ENCODE results near the gene NUP205. TPM values are rescaled to one million over a fixed set of nuclear protein-coding genes. Genes with fewer than 3 reads are reported as not detected.

NUP205 gene
- total RNA-seq, 1 experiment from 2014 or later = 171 TPM

DNA sequence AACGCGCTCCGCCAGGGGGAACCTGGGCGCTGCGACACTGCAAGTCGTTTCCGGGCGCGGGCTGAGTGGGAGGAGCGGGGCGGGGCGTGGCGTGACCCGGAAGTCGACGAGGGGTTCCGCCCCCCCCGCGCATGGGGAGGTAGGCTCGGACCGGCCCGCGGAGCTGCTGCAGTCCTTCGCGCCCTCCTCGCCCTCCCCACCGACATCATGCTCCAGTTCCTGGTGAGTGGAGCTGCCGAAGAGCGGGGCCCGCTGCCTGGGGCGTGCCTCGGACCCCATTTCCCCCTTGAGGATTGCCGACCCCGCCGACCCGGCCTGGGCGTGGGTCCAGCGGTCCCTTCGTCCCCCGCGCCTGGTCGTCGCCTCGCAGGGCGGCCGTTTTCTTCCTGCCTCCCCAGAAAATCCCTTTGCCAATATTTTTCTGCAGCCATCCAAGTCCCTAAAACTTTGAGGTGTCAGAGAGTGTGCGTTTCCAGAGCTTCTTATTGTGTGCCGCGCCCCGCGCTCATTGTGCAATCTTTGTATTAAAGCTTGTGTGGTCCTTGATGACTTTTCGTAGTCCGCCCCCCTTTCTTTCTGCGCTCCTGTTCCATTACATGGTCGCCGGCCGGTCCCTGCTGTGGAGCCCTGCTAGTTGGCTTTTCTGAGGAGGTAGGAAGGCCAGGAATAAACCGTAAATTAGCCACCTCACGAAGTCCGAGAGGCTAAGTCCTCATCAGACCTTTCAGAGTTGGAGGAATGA is 104.8 kb downstream of the NUP205 start, which contains the start of gene STMP1 (continued):
- TF ChIP-seq, protein P1, sequence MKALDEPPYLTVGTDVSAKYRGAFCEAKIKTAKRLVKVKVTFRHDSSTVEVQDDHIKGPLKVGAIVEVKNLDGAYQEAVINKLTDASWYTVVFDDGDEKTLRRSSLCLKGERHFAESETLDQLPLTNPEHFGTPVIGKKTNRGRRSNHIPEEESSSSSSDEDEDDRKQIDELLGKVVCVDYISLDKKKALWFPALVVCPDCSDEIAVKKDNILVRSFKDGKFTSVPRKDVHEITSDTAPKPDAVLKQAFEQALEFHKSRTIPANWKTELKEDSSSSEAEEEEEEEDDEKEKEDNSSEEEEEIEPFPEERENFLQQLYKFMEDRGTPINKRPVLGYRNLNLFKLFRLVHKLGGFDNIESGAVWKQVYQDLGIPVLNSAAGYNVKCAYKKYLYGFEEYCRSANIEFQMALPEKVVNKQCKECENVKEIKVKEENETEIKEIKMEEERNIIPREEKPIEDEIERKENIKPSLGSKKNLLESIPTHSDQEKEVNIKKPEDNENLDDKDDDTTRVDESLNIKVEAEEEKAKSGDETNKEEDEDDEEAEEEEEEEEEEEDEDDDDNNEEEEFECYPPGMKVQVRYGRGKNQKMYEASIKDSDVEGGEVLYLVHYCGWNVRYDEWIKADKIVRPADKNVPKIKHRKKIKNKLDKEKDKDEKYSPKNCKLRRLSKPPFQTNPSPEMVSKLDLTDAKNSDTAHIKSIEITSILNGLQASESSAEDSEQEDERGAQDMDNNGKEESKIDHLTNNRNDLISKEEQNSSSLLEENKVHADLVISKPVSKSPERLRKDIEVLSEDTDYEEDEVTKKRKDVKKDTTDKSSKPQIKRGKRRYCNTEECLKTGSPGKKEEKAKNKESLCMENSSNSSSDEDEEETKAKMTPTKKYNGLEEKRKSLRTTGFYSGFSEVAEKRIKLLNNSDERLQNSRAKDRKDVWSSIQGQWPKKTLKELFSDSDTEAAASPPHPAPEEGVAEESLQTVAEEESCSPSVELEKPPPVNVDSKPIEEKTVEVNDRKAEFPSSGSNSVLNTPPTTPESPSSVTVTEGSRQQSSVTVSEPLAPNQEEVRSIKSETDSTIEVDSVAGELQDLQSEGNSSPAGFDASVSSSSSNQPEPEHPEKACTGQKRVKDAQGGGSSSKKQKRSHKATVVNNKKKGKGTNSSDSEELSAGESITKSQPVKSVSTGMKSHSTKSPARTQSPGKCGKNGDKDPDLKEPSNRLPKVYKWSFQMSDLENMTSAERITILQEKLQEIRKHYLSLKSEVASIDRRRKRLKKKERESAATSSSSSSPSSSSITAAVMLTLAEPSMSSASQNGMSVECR (CRISPR knock-in tag; IDR thresholded peaks at IDR 0.05; ENCODE audit: borderline replicate concordance) = peak; percentile 78; the same call in 1 of the 2 replicates
- TF ChIP-seq NR2C2 (CRISPR knock-in tag; IDR thresholded peaks at IDR 0.05) (peak; percentile 92), ZNF416 (CRISPR knock-in tag; IDR thresholded peaks at IDR 0.05) (0 out of 2 replicates have a peak, but pooled peaks have one; percentile 49), SP1 (CRISPR knock-in tag; conservative IDR thresholded peaks at IDR 0.05) (peak; percentile 99), FOXK1 (CRISPR knock-in tag; IDR thresholded peaks at IDR 0.05) (peak; percentile 78; the same call in 1 of the 2 replicates), E2F1 (CRISPR knock-in tag; IDR thresholded peaks at IDR 0.05) (peak; percentile 84; the same call in 1 of the 2 replicates), ZNF232 (CRISPR knock-in tag; IDR thresholded peaks at IDR 0.05) (peak; percentile 92), ELF4 (CRISPR knock-in tag; IDR thresholded peaks at IDR 0.05; ENCODE audit: low read depth) (no peak), TEAD1 (CRISPR knock-in tag; IDR thresholded peaks at IDR 0.05) (peak; percentile 77), NFYB (CRISPR knock-in tag; conservative IDR thresholded peaks at IDR 0.05; ENCODE audit: low read depth) (0 out of 2 replicates have a peak, but pooled peaks have one; percentile 8), ZNF671 (CRISPR knock-in tag; IDR thresholded peaks at IDR 0.05) (no peak), ZNF138 (CRISPR knock-in tag; conservative IDR thresholded peaks at IDR 0.05) (no peak), EMX1 (CRISPR knock-in tag; IDR thresholded peaks at IDR 0.05) (no peak), MYBL2 (CRISPR knock-in tag; IDR thresholded peaks at IDR 0.05) (peak; percentile 86), KAT7 (CRISPR knock-in tag; IDR thresholded peaks at IDR 0.05; ENCODE audit: borderline replicate concordance) (peak; percentile 96), NFE2L1 (CRISPR knock-in tag; IDR thresholded peaks at IDR 0.05) (peak; percentile 81), ERG (CRISPR knock-in tag; IDR thresholded peaks at IDR 0.05) (no peak), SMAD3 (CRISPR knock-in tag; IDR thresholded peaks at IDR 0.05; ENCODE audit: borderline replicate concordance) (0 out of 2 replicates have a peak, but pooled peaks have one; percentile 20), AFF4 (CRISPR knock-in tag; IDR thresholded peaks at IDR 0.05; ENCODE audit: borderline replicate concordance) (peak; percentile 94), ETV6 (CRISPR knock-in tag; IDR thresholded peaks at IDR 0.05) (peak; percentile 95), FOXP1 (CRISPR knock-in tag; IDR thresholded peaks at IDR 0.05; ENCODE audit: borderline replicate concordance) (peak; percentile 89), CREM (CRISPR knock-in tag; IDR thresholded peaks at IDR 0.05) (peak; percentile 90)
- TF ChIP-seq, protein P2, sequence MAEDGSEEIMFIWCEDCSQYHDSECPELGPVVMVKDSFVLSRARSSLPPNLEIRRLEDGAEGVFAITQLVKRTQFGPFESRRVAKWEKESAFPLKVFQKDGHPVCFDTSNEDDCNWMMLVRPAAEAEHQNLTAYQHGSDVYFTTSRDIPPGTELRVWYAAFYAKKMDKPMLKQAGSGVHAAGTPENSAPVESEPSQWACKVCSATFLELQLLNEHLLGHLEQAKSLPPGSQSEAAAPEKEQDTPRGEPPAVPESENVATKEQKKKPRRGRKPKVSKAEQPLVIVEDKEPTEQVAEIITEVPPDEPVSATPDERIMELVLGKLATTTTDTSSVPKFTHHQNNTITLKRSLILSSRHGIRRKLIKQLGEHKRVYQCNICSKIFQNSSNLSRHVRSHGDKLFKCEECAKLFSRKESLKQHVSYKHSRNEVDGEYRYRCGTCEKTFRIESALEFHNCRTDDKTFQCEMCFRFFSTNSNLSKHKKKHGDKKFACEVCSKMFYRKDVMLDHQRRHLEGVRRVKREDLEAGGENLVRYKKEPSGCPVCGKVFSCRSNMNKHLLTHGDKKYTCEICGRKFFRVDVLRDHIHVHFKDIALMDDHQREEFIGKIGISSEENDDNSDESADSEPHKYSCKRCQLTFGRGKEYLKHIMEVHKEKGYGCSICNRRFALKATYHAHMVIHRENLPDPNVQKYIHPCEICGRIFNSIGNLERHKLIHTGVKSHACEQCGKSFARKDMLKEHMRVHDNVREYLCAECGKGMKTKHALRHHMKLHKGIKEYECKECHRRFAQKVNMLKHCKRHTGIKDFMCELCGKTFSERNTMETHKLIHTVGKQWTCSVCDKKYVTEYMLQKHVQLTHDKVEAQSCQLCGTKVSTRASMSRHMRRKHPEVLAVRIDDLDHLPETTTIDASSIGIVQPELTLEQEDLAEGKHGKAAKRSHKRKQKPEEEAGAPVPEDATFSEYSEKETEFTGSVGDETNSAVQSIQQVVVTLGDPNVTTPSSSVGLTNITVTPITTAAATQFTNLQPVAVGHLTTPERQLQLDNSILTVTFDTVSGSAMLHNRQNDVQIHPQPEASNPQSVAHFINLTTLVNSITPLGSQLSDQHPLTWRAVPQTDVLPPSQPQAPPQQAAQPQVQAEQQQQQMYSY (CRISPR knock-in tag; IDR thresholded peaks at IDR 0.05) = 0 out of 2 replicates have a peak, but pooled peaks have one; percentile 50
- TF ChIP-seq, protein P3, sequence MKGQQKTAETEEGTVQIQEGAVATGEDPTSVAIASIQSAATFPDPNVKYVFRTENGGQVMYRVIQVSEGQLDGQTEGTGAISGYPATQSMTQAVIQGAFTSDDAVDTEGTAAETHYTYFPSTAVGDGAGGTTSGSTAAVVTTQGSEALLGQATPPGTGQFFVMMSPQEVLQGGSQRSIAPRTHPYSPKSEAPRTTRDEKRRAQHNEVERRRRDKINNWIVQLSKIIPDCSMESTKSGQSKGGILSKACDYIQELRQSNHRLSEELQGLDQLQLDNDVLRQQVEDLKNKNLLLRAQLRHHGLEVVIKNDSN (CRISPR knock-in tag; IDR thresholded peaks at IDR 0.05) = 0 out of 2 replicates have a peak, but pooled peaks have one; percentile 15

Data from WTC11 (cell line).